GM12874 (cell line): Measurements from ENCODE around the gene S100P.

ENCODE experiments used
- CTCF ChIP-seq: IDR thresholded peaks from 2 replicates; pipeline ENCODE4 v1.5.1; 2011; ENCODE audit warnings: low read depth, mild to moderate bottlenecking, control low read depth, low read length, moderate library complexity; ENCODE audit not compliant: insufficient read depth

The S100P gene

GRCh38 chr4:6697131-6697530, 3.5 kb downstream of the S100P start:
- TF ChIP-seq CTCF, result no peak

GRCh38 chr4:6699388-6699787, 5.7 kb downstream of the S100P start:
- no peak for TF ChIP-seq CTCF

- TF ChIP-seq CTCF, result no peak
These were observed 6.2 kb downstream of the S100P start for GRCh38 chr4:6699903-6700302.

GRCh38 chr4:6701371-6701770, 7.7 kb downstream of the S100P start:
- peak; percentile 58 for TF ChIP-seq CTCF

- no peak for TF ChIP-seq CTCF
These were observed 9.1 kb downstream of the S100P start for GRCh38 chr4:6702761-6703160.

GRCh38 chr4:6703786-6704185, 10.1 kb downstream of the S100P start:
- no peak for TF ChIP-seq CTCF

- TF ChIP-seq CTCF, result no peak
These were observed 12.0 kb downstream of the S100P start for GRCh38 chr4:6705646-6706045.

- TF ChIP-seq CTCF, result no peak
These were observed 12.5 kb downstream of the S100P start for GRCh38 chr4:6706173-6706572.
